HG03565 (cell line): Measurements from ENCODE around the gene TRAF2.

ENCODE experiments used
- ATAC-seq: cut with Tn5 transposase; IDR thresholded peaks from one replicate; pipeline ENCODE4 v1.9.1; 2021; ENCODE audit warnings: mild to moderate bottlenecking, moderate library complexity; ENCODE audit not compliant: unreplicated experiment

TRAF2 gene

DNA sequence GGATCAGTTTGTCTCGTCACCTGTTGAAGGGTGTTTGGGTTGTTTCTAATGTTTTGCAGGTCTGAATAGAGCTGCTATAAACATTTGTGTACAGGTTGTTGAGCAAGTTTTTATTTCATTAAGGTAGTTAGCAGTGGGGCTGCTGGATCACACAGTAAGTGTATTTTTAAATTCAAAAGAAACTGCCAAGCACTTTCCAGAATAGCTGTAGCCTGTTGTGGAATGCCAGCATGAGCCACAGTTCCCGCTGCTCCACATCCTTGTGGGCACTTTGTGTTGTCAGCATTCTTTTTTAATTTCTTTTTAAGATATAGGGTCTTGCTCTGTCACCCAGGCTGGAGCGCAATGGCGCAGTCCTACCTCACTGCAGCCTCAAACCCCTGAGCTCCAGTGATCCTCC lies 43.7 kb downstream of the TRAF2 start:
- ATAC-seq, result no peak

DNA sequence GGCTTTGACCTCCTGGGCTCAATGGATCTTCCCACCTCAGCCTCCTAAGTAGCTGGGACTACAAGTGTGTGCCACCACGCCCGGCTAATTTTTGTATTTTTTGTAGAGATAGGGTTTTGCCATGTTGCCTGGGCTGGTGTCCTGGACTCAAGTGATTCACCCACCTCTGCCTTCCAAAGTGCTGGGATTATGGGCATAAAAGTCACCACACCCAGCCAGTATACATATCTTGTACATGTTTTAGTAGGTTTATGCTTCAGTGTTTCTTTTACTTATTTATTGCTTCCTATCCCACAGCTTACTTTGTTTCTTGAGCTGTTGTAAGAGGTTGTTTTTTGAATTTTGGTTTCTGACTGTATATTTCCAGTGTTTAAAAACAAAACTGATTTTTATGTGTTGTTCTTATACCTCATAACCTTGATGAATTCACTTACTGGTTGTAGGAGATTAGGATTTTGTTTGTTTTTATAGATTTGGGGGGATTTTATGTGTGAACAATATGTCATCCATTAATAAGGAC lies 45.4 kb downstream of the TRAF2 start:
- no peak for ATAC-seq

DNA sequence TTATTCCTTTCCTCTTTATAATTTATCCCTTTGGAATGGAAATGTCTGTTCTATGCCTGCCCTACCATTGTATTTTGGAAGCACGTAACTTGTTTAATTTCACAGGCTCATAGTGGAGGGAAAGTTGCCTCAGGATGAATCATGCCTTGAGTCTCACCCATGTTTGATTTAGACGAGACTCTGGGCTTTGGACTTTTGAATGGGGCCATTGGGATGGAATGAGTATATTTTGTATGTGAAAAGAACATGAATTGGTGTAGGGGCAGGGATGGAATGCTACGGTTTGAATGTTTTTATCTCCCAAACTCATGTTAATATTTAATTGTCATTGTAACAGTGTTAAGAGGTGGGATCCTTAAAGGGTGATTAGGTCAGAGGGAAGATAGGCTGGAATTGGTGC lies 48.0 kb downstream of the TRAF2 start:
- no peak for ATAC-seq

DNA sequence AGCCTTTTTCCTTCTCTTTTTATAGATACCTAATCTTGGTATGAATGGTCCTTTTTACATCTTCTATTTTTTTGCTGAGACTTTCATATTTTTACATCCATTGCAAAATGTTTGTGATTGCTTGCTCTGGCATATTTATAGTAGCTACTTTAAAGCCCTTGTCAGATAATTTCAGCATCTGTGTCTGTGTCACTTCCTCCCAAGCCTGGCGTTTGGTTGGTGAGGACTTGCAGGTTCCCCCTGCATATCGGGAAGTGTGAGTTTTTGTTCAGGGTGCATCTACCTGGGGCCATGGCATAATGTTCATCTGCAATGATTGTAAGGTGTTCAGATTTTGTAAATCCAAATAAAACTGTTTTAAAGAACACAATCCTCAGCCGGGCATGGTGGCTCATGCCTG lies 49.3 kb downstream of the TRAF2 start:
- ATAC-seq, result no peak

DNA sequence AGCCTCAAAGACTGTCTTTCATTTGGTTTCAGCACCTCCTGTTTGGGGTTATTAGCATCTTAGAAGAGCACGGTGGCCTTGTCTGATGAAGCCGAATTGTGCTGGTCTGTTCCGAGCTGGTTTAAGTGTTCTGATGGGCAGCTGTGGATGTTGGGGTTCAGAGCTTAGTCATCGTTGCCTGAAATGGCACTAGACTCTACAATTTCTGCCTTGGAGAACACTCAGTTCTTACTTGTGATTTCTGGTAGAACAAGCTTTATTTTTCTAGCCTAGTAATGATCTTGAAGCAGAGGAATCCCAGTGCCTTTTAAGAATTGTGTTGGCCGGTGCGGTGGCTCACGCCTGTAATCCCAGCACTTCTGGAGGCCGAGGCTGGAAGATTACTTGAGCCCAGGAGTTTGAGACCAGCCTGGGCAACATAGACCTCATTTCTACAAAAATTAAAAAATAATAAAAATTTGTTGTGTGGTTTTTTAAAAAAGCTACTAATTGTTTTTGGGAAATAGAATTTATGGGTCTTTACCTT lies 50.4 kb downstream of the TRAF2 start:
- no peak for ATAC-seq

DNA sequence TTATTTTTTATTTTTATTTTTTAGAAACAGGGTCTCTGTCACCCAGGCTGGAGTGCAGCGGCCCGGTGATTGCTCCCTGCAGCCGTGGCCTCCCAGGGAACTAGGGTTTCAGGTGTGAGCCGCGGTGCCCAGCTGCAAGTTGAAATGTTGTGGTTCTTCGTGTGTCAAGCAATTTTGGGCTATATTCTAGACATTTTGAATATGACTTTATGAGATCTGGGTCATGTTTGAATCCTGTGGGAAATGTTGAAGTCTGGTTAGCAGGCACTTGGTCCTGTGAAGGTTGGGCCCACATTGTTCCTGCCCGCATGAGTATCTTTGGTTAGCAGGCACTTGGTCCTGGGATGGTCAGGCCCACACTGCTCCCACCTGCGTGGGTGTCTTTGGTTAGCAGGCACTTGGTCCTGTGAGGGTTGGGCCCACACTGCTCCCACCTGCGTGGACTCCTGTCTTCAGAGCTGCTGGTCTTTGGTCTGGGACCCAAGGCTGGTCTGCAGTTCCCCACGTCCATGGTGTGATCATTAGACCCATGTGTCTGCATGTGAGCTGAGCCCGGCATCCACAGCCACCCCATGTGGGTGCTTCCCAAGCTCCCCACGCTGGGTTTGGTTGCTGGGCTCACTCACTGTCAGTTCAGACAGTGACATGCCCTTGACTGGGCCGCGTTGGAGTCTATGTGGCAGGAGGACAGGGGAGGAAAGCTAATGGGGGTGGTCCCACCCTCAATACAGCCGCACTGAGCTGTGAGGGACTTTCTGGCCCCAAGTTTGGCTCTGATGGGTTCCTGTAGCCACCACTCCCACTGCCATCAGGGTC lies 51.1 kb downstream of the TRAF2 start:
- ATAC-seq, result no peak

DNA sequence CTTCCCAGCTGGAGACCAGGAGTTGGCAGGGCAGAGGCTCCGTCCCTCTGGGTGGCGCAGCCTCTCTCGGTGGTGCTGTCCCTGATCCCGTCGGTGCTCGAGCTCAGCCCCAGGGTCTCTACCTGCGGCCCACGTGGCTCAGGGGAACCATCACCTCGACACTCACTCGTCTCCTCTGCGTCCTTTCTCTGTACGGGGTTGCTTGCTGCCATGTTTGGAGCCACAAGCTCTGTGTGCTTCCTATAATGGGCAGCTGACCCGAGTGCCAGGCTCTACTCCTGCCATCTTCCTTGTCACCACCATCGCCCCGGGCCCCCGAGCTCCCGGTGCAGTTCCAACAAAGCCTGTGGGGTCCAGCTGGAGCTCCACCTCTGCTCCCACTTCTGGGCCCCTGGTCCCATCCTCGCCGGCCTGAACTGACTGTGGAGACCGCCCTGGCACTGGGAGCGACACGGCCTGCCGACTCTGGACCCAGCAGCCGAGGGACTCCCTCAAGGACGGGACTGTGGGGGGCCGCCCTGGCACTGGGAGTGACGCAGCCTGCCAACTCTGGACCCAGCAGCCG lies 53.2 kb downstream of the TRAF2 start:
- ATAC-seq, result no peak

DNA sequence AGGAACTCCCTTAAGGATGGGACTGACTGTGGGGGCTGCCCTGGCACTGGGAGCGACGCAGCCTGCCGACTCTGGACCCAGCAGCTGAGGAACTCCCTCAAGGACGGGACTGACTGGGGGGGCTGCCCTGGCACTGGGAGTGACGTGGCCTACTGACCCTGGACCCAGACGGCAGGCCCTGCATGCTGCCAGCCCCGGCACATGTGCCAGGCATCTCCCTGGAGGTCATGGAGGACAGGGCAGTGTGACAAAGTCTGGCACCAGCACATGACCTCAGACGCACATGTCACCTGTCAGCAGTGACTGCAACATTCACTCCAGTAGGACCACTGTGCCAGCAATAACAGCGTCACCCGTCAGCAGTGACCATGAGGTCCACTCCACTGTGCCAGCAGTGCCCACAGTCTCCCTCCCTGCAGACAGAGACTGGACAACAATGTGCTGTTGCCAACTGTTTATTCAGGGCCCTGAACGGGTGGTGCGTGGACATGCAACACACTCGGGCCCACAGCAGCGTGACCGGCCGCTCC lies 53.7 kb downstream of the TRAF2 start:
- no peak for ATAC-seq

DNA sequence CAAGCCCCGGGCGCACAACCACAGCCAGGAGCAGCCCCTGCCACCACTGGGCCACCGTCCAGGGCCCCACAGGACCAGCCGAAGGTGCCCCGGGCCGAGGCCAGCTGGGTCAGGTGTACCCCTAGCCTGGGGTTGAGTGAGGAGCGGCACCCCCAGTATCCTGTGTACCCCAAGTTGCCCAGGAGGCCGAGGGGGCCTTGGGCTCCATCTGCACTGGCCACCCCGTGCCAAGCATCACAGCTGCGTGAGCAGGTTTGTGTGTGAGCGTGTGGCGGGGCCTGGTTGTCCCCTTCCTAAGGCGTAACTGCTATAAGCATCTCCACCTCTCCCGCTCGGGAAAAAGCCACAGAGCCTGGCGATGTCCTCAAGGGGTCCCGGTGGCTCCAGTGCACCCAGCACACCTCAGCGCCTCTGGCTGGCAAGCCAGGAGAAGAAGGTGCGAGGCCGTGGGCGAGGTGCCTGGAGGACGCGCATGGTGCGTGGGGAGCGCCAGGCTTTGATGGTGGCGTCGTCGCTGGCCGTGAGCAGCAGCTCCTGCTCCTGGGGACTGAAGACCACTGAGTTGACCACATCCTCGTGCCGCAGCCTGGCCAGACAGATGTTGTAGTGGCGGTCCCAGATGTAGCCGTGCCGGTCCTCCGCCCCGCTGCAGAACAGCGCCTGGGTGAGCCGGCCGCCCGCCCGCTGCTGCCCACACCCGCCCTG lies 54.4 kb downstream of the TRAF2 start:
- no peak for ATAC-seq

DNA sequence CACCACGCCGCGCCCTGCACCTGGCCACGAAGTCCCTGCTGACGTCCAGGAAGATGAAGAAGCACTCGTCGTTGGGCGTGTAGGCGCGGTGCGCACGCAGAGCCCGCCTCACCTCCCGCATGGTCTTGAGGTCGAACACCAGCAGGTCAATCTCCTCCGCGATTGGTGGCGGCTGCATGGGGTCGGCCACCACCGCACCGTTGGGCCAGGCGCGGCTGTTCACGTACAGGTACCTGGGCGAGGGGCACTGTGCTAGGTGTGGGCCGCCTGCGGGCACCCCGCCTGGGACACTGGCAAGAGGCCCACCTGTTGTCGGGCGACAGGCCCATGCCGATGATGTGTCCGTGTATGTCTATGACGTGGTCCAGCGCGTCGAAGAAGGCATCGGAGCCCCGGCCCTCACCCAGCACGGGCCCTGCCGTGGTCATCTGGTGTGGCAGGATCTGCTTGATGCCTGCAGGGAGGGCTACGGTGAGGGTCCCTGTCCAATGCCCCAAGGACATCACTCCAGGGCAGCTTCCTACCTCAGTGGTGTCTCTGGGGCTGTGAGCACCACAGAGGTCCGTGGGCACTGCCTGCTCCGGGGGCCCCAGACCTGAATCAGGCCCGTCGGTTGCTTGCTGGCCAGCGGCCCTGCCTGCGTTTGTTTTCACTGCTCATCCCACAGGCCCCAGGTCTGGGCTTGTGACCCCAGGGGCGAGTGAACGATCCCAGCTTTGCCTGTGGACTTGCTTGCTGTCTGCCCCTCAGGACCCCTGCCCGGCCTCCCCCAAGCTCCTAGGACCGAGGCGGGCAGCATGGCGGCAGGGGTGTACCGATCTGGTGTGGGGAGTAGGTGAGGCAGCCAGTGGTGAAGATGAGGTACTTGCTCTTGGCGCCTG lies 55.2 kb downstream of the TRAF2 start:
- no peak for ATAC-seq

DNA sequence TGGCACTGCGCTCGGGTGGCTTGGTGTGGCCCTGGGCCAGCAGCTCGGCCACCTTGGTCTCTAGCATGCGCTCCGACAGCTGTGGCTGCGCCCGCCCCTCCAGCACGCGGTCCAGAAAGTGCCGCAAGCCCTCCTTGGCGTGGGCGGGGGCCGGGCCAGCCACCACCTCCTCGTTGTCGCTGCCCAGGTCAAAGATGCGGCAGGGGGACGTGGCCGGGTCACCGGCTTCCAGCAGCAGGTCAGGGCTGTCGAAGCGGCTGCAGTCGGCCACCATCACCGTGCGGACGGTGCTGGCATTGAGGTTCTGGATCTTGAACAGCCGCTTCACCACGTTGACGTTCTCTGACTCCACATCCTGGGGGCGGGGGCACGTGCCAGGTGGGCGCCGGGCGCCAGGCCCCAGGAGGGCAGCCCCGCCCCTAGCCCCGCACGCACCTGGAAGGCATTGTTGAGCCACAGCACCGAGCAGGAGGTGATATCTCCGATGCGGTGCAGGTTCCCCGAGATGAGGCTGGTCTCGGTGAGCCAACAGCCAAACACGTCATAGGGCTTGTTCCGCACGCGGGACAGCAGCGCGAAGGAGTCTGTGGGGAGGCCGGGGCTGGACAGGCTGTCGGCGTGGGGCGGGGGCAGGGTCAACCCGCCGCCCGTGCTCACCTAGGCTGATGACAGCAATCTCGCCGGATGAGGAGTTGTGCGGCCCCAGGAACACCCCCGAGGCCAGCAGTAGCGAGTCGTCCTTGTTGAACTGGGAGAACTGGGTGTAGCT lies 56.0 kb downstream of the TRAF2 start:
- ATAC-seq, result no peak

DNA sequence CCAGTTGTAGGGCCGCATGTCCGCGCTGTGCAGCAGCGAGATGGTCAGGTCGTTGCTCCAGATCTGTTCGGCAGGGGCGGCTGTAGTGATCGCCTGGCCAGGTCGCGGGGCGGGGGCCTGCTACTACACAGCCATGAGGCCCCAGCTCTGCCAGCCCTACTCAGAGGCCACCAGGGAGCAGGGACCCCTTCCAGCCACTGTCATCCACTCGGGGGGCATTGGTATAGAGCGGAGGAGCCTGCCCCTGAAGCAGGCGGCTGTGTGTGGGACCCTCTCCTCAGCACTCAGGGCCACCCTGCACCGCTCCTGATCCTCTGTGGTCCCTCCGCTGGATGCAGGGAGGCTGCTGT lies 56.5 kb downstream of the TRAF2 start:
- no peak for ATAC-seq

DNA sequence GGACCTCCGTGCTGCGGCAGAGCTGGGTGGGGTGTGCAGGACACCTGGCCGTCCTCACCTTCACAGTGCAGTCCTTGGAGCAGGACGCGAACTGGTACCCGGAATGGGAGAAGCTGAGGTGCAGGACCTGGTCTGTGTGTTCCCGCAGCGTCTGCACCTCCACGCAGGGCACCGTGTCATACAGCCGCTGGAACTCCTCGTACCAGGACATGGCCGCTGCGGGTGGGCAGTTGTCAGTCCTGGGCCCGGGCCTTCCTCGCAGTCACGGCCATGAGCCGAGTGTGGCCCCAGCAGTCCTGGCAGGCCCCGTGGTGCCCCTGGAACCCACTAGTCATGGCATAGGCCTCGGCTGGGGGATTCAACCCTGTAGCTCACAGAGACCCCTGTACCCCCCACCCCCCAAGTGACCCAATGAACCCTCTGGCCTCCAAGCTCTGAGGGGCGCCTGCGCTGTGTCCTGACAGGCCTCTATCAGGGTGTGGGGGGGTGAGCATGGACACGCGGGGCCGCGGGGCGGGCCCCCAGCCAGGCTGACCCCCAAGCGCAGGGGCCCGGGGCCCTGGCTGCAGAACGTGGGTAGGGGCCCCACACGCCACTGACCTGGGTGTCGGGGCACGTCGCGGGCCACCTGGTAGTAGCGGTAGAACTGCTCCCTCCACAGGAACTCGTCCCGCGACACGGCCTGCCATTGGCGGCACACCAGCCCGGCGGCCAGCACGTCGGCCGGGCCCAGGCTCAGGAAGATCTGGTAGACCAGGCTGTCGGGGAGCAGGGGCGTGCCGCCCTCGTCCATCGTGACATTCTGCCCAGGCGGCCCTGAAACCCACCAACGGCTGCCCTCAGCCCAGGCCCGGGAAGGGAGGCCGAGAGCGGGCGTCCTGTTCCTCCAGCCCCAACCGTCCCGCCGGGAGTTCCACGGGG lies 57.2 kb downstream of the TRAF2 start:
- peak; percentile 5 for ATAC-seq

DNA sequence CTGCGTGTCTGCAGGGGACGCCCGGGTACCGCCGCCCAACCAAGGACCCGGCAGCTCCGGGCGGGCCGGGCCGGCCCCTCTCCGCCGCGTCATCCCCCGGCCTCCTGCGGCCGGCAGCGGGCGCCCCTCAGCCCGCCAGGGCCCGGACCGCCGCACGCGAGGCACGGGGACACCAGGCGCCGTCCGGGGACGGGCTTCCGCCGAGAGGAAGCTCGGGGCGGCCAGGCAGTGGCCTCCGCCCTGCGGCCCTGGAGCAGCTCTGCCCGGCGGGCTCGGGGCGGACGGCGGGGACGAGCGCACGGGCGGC lies 57.8 kb downstream of the TRAF2 start:
- peak; percentile 27 for ATAC-seq

DNA sequence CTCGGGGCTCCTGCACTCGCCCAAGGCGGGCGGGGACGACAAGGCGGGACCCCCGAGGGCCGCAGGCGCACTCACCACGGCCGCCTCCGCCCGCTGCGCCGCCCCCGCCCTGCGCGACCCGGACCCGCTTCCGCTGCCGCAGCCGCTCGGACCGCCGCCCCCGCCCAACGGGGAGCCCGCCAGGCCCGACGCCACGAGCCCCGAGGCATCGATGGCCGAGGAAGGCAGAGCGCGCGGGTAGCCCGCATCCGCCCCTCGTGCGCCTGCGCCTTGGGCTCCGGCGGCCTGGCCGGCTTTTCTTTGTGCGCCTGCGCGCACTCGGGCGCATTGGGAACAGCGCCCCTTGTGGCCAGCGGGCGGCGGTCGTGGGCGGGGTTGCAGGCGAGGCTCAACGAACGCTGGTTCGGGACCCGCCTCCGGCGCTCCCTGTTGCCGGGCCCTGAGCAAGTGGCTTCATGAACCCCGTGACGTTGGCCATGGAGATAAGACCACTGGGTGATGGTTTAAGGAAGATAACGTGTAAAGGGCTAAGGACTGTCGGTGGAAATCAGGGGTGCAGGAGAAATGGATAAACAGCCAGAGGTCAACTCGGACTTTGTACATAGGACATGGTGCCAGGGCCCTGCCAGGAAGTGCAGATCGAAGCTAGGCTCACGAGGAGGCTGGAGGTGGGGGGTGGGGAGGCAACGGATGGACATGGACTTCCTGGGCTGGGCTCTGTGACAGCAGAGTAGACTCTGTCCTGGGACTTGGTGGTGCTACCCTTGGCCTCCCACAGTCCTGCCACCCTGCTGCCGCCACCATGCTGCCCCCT lies 58.4 kb downstream of the TRAF2 start, which contains the start of the genes C8G and FBXW5:
Gene C8G (plus strand): TSS at position 725 of the 814 bp plus-strand sequence. CDS start 78 bp downstream, at position 803.
Gene FBXW5 (minus strand): TSS at position 220 of the 814 bp plus-strand sequence. CDS start 655 bp downstream, outside the sequence.
- ATAC-seq, result peak; percentile 75

DNA sequence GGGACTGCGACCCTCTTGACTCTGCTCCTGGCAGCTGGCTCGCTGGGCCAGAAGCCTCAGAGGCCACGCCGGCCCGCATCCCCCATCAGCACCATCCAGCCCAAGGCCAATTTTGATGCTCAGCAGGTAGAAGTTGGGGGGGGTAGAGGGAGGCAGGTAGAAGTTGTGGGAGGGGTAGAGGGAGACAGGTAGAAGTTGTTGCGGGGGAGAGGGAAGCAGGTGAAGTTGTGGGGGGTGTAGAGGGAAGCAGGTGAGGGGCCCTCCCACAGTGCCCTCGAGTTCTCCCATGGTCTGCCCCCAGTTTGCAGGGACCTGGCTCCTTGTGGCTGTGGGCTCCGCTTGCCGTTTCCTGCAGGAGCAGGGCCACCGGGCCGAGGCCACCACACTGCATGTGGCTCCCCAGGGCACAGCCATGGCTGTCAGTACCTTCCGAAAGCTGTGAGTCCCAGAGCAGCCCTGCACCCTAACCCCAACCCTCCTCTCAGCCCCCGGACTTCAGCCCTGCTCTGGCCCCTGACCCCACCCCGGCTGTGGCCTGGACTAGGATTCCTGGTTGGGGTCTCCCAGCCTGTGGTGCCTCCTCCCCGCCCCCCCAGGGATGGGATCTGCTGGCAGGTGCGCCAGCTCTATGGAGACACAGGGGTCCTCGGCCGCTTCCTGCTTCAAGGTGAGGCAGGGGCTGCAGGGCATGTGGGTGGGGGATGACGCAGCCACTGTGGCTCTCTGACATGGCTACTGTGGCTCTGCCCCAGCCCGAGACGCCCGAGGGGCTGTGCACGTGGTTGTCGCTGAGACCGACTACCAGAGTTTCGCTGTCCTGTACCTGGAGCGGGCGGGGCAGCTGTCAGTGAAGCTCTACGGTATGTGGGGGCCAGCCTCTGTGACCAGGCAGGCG lies 59.3 kb downstream of the TRAF2 start:
- no peak for ATAC-seq
